ENCODE results near the gene GGACT. TPM values are rescaled to one million over a fixed set of nuclear protein-coding genes. Genes with fewer than 3 reads are reported as not detected.

Gene GGACT
- total RNA-seq, 2 donors from 2014 or later = 6.7 to 10.0 TPM

- Histone ChIP-seq H3K4me1 (no peaks in the 10 kb centered on the region), H3K9ac (ENCODE audit: low read depth in 2 of 2, low read length in 2 of 2) (no peak overlapping the region), H3K4me3 (no peak overlapping the region), H3K27me3 (no peaks in the 10 kb centered on the region), H3K36me3 (no peaks in the 10 kb centered on the region), H3K27ac (no peak overlapping the region), H3K9me3 (no peaks in the 10 kb centered on the region)
- TF ChIP-seq, protein P1, sequence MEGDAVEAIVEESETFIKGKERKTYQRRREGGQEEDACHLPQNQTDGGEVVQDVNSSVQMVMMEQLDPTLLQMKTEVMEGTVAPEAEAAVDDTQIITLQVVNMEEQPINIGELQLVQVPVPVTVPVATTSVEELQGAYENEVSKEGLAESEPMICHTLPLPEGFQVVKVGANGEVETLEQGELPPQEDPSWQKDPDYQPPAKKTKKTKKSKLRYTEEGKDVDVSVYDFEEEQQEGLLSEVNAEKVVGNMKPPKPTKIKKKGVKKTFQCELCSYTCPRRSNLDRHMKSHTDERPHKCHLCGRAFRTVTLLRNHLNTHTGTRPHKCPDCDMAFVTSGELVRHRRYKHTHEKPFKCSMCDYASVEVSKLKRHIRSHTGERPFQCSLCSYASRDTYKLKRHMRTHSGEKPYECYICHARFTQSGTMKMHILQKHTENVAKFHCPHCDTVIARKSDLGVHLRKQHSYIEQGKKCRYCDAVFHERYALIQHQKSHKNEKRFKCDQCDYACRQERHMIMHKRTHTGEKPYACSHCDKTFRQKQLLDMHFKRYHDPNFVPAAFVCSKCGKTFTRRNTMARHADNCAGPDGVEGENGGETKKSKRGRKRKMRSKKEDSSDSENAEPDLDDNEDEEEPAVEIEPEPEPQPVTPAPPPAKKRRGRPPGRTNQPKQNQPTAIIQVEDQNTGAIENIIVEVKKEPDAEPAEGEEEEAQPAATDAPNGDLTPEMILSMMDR (IDR thresholded peaks at IDR 0.05) = no peak
- intact Hi-C loops (cut with DNase I) = no loop called here
- no peak for DNase-seq
Observed at GRCh38 chr13:100543872-100544602, 44.6 kb downstream of the GGACT start.

- TF ChIP-seq, protein P1 (IDR thresholded peaks at IDR 0.05) = peak; percentile 35
- no peaks in the 10 kb centered on the region for H3K9me3 ChIP-seq
- intact Hi-C loops (cut with DNase I) = no loop called here
- H3K4me3 ChIP-seq = no peak overlapping the region
- H3K27me3 ChIP-seq = no peaks in the 10 kb centered on the region
- no peaks in the 10 kb centered on the region for H3K4me1 ChIP-seq
- no peak overlapping the region for H3K9ac ChIP-seq (ENCODE audit: low read depth in 2 of 2, low read length in 2 of 2)
- H3K27ac ChIP-seq = no peak overlapping the region
- H3K36me3 ChIP-seq = no peaks in the 10 kb centered on the region
- DNase-seq = no peak
Observed at GRCh38 chr13:100542826-100543156, 45.8 kb downstream of the GGACT start.

DNA sequence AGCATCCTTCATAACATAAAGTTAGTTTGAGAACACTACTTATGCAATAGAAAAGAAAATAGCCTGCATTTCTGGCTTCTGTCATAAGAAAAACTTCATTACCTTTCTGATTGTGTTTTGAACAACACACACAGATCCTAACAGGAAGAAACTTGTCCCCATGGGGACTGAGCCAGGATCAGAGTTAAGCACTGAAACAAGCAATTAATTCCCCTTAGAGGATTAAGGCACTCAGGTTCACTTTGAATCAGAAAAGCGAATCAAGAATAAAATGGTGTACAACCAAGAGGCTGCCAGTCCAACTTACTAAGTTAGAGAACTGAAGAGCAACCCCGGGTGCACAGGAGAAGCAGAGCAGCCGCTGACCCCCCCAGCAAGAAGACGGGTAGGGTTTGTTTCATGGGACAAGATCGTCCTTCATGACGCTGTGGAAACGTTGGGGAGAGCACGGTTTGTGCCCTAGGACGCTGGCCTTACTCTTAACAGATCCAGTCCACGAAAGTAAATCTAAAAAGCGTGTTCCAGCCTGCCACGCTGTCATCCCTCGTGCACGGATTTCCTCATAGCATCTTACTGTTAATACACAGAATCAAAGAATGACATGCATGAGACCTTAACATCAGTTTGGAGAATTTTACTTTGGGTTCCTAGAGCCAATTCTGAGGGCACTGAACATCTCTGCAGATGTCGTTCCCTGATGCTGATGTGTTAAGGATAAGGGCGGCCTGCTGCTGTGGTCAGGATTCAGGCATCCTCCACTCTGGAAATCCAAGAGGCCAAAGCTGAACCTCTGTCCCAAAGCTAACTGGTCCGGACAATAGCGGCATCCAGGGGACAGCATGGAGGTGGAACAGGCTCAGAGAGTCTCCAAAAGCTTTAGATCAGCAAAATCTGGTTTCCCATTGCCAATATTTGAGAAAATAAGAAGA, 46.4 kb downstream of the GGACT start:
- H3K9me3 ChIP-seq = no peaks in the 10 kb centered on the region
- no peak overlapping the region for H3K4me3 ChIP-seq
- no peaks in the 10 kb centered on the region for H3K4me1 ChIP-seq
- no peaks in the 10 kb centered on the region for H3K36me3 ChIP-seq
- no peak overlapping the region for H3K27ac ChIP-seq
- TF ChIP-seq, protein P1 (IDR thresholded peaks at IDR 0.05) = no peak
- no peaks in the 10 kb centered on the region for H3K27me3 ChIP-seq
- intact Hi-C loops (cut with DNase I) = no loop called here
- no peak overlapping the region for H3K9ac ChIP-seq (ENCODE audit: low read depth in 2 of 2, low read length in 2 of 2)
- peak; percentile 9 for DNase-seq

DNA sequence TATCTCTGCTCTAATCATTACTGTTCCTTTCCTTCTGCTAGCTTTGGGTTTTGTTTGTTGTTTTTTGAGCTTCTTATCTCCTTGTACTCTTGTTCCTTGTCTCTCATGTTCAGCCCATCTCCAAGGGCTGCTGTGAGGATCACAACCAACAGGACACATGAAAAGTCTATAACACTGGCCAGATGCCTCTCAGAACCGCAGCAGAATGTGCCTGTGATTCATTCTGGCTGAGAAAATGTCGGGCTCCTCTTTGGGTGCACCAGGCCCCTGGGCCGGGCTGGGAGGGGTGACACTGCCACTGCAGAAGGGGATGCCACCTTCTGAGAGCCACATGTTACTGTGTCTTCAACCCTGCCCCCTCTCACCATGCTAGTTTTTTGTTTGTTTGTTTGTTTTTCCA, 48.0 kb downstream of the GGACT start:
- TF ChIP-seq, protein P1 (IDR thresholded peaks at IDR 0.05) = no peak
- H3K9ac ChIP-seq (ENCODE audit: low read depth in 2 of 2, low read length in 2 of 2) = no peak overlapping the region
- no peaks in the 10 kb centered on the region for H3K27me3 ChIP-seq
- intact Hi-C loops (cut with DNase I) = no loop called here
- H3K36me3 ChIP-seq = no peaks in the 10 kb centered on the region
- H3K27ac ChIP-seq = no peak overlapping the region
- H3K4me1 ChIP-seq = no peaks in the 10 kb centered on the region
- DNase-seq = peak; percentile 14
- H3K9me3 ChIP-seq = no peaks in the 10 kb centered on the region
- no peak overlapping the region for H3K4me3 ChIP-seq

GRCh38 chr13:100537951-100538462, 50.6 kb downstream of the GGACT start:
- no peak overlapping the region for H3K9ac ChIP-seq (ENCODE audit: low read depth in 2 of 2, low read length in 2 of 2)
- intact Hi-C loops (cut with DNase I) = no loop called here
- H3K27ac ChIP-seq = no peak overlapping the region
- no peaks in the 10 kb centered on the region for H3K4me1 ChIP-seq
- H3K27me3 ChIP-seq = no peaks in the 10 kb centered on the region
- no peaks in the 10 kb centered on the region for H3K36me3 ChIP-seq
- TF ChIP-seq, protein P1 (IDR thresholded peaks at IDR 0.05) = no peak
- no peak overlapping the region for H3K4me3 ChIP-seq
- H3K9me3 ChIP-seq = no peaks in the 10 kb centered on the region
- no peak for DNase-seq
